Stimulated activated CD8-positive, alpha-beta memory T cell treated with anti-CD3 and anti-CD28 coated beads, Interleukin-4, amount 100 ng/mL, for 48 hours (primary cell): Measurements from ENCODE around the gene TM9SF1.
A peak's percentile ranks its signal among the peaks of the same experiment; 100 is the strongest.

Experiments used
- DNase-seq: peaks from one replicate; pipeline ENCODE4 v3.0.0-alpha.2; 2020

Gene TM9SF1

GRCh38 chr14:24196071-24197055 lies 1.1 kb upstream of the TM9SF1 start:
- no peak for DNase-seq

- no peak for DNase-seq
These were observed 412 bp downstream of the TM9SF1 start for GRCh38 chr14:24194873-24195185.

DNA sequence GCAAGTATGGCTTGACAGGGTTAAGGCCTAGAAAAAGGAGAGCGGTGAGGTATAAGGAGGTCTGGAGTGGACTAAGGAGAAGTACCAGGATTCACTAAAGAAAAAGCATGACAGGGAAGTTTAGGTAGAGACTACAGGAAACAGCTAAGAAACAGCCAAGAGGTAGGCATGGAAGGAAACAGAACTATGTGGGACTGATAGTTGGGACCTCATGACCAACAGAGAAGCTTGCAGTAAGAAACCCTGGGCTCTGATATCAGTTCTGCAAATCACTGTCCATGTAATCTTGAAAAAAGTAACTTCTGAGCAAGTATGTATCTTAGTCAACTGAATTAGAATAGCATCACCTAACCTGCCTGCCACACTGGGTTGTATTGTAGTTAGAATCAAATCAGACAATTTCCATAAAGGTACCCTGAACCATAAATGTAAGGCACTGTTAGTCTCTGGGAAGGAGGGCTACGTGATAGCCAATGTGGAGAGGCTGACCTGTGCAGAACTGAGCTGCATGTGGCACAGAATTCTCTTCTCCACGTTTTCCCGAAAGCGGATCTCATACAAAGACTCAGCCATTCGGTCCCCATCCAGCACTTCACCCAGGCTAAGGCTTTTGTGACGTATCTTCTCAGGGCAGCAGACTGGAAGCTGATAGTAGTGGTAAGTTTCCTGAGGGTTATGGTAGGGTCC lies 912 bp downstream of the TM9SF1 start:
- no peak for DNase-seq

GRCh38 chr14:24192933-24193332 lies 2.3 kb downstream of the TM9SF1 start:
- no peak for DNase-seq

GRCh38 chr14:24190416-24190815 lies 4.8 kb downstream of the TM9SF1 start:
- no peak for DNase-seq

- no peak for DNase-seq
These were observed 5.8 kb downstream of the TM9SF1 start for GRCh38 chr14:24189460-24189859.

DNA sequence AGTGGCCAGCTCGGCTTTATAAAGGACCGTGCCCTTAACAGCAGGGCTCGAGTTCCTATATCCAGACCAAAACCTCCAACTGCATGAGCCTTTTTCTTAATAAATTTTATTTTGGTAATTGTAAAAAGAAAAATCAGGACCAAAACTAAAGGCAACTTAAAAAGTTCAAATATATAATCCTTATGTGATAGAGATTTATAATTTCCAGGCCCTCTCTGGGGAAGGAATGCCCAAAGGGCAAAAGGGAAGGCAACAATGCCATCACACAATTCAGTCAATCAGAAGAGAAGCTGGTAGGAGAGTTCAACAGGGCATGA lies 6.2 kb downstream of the TM9SF1 start:
- no peak for DNase-seq

GRCh38 chr14:24188251-24189058 lies 6.8 kb downstream of the TM9SF1 start, which contains the start of gene IPO4:
Gene IPO4, minus strand, starts transcription at chr14:24188816. Its CDS starts 29 bp downstream, at chr14:24188787.
- DNase-seq: peak; percentile 96

GRCh38 chr14:24187539-24187915 lies 7.7 kb downstream of the TM9SF1 start:
- no peak for DNase-seq

DNA sequence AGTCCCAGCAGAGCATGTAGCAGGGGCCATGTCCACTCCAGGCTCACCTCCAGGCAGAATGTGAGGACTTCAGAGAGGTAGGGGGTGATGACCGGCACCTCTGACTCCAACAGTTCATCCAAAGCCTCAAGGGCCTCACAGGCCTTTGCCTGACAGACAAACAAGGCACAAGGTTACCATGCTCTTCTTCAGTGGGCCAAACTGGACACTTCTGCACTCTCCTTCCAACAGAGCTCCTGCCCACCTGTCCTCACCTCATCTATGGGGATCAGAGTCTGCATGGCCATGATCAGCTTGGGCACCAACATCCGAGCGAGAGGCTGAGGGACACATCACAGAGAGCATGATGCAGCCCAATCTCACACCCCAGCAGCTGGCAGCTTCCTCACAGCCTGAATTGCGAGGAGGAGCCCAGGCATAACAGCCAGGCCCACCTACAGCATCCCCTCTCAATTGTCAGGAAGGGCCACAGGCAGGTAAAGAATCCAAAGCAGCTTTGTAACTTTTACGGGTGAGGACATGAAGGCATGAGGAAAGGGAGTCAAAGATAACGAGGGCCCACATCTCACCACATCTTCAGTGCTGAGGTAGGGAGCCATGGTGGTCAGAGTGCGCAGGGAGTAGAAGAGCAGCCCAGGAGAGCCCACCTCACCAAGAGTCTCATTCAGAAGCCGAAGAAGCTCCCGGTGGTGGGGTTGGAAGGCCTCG lies 8.3 kb downstream of the TM9SF1 start:
- no peak for DNase-seq

- DNase-seq: no peak
These were observed 9.5 kb downstream of the TM9SF1 start for GRCh38 chr14:24185741-24186140.

DNA sequence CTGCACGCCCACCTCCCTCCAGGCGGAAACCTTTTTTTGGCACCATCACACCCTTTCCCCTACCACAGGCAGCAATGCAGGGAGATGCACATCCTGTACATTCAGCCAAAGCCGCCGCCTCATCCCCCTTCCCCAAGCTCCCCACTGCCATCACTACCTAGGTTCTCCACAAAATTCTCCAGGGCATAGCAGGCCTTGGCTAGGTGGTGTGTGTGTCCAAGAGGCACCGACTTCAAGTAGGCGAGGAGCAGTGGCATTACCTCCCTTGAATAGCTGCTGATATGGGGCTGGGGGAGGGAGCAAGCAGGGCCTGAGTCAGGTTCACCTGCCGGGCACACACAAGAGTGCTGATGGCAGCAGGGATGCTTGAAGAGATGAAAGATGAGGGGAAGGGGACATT lies 10.2 kb downstream of the TM9SF1 start:
- no peak for DNase-seq

GRCh38 chr14:24184104-24184970 lies 10.9 kb downstream of the TM9SF1 start:
- no peak for DNase-seq

- no peak for DNase-seq
These were observed 12.2 kb downstream of the TM9SF1 start for GRCh38 chr14:24183014-24183481.

GRCh38 chr14:24182110-24182882 lies 12.9 kb downstream of the TM9SF1 start:
- no peak for DNase-seq

GRCh38 chr14:24181371-24182077 lies 13.7 kb downstream of the TM9SF1 start:
- no peak for DNase-seq

DNA sequence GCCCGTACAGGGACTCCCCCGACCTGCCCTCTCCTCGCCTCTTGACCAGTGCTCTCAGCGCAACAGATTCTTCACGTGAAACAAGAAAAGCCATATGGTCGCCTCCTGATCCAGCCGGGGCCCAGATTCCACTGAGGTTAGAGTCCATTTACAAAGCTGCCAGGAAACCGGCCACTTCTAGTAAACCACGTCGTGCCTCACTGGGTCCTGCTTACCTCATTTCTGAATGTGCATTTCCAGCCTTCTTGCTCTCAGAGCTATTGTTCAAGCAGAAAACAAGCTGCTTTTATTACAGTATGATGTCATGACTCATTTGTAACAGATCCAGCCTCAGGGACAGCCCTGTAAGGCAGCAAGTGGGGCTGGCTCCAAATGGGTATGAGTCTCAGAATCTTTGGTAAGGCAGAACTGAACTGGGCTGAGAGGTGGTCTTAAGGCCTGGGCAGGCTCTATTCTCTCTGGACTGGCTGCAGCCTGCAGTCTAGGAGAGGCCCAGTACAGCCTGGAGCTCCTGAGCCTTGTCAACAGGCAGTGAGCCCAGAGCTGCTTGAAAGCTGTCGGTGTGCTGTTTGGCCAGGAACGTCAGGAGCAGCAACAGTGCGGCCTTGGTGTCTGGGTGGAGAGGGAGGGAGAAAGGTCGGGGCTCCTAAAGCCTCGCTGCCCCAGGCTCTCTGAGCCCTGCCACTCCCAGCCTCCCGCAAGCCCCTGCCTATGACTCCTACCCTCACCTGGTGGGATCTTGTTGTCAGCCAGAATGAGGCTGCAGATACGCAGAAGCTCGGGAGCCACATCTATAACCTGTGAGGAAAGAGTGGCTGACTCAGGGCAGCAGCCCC lies 15.1 kb downstream of the TM9SF1 start:
- DNase-seq: no peak

GRCh38 chr14:24179294-24179960 lies 15.8 kb downstream of the TM9SF1 start:
- DNase-seq: no peak
